AG10803 (cell line): ENCODE data around the gene CSNK2A2.

ENCODE experiments used
- DNase-seq: peaks from one replicate; pipeline ENCODE4 v3.0.0; 2010; ENCODE audit warnings: low read depth
- H3K4me3 ChIP-seq: 2 replicates; pipeline ENCODE4 v1.5.1; 2011; ENCODE audit warnings: mild to moderate bottlenecking, low read length, control low read depth
- CTCF ChIP-seq: conservative IDR thresholded peaks from 2 replicates; pipeline ENCODE4 v1.5.1; 2011; ENCODE audit warnings: mild to moderate bottlenecking, low read length, control low read depth, inconsistent platforms

Gene CSNK2A2

GRCh38 chr16:58212824-58213655 lies 15.1 kb upstream of the CSNK2A2 start:
- TF ChIP-seq CTCF, result no peak
- no peak overlapping the region for H3K4me3 ChIP-seq
- DNase-seq, result no peak

GRCh38 chr16:58211846-58212245 lies 13.9 kb upstream of the CSNK2A2 start:
- no peak for TF ChIP-seq CTCF
- no peak for DNase-seq
- H3K4me3 ChIP-seq, result no peak overlapping the region

- TF ChIP-seq CTCF, result no peak
- no peak for DNase-seq
Measured at GRCh38 chr16:58211245-58211644, 13.3 kb upstream of the CSNK2A2 start.

GRCh38 chr16:58205276-58206036 lies 7.5 kb upstream of the CSNK2A2 start:
- H3K4me3 ChIP-seq, result no peak overlapping the region
- no peak for DNase-seq
- TF ChIP-seq CTCF, result no peak

More at GRCh38 chr16:58211245-58211644, 13.3 kb upstream of the CSNK2A2 start:
- H3K4me3 ChIP-seq, result no peak overlapping the region

GRCh38 chr16:58201163-58201562 lies 3.3 kb upstream of the CSNK2A2 start:
- no peak for DNase-seq
- no peak for TF ChIP-seq CTCF
- H3K4me3 ChIP-seq, result no peak overlapping the region

GRCh38 chr16:58200004-58200797 lies 2.3 kb upstream of the CSNK2A2 start:
- no peak for TF ChIP-seq CTCF

More at GRCh38 chr16:58200004-58200797, 2.3 kb upstream of the CSNK2A2 start:
- H3K4me3 ChIP-seq, result no peak overlapping the region
- no peak for DNase-seq
